K562 (cell line): ENCODE data around the gene FZD4. TPM values are rescaled to one million over a fixed set of nuclear protein-coding genes. Genes with fewer than 3 reads are reported as not detected.

Source experiments
- DIDO1 ChIP-seq: fragments of 450-650 bp; IDR thresholded peaks from 2 replicates; pipeline ENCODE4 v1.6.1; 2016; ENCODE audit warnings: low read depth, missing biosample characterization, missing genetic modification characterization
- MBD1 ChIP-seq: fragments of 250-450 bp; sonication (Bioruptor Pico); IDR thresholded peaks from 2 replicates; pipeline ENCODE4 v1.8.0; 2022; ENCODE audit warnings: inconsistent platforms
- NRF1 ChIP-seq, 2 experiments: fragments of 450-650 bp; IDR thresholded peaks in 1 of 2; conservative IDR thresholded peaks in 1 of 2; 2 replicates each; pipeline ENCODE4 v1.6.1; 2014; ENCODE audit warnings: mild to moderate bottlenecking in 2 of 2
- ZKSCAN1 ChIP-seq: fragments of 150-350 bp; IDR thresholded peaks from 2 replicates; pipeline ENCODE4 v1.6.1; 2016; ENCODE audit warnings: low read depth, low read length
- ZNF23 ChIP-seq: fragments of 250-450 bp; sonication (Bioruptor Pico); IDR thresholded peaks from 2 replicates; pipeline ENCODE4 v1.4.0; 2020; ENCODE audit warnings: mild to moderate bottlenecking
- polyA plus RNA-seq, 8 experiments: library from polyadenylated mRNA; depleted of rRNA in 4 of 8; stranded (reverse) in 5 of 8; unstranded in 3 of 8; fragments of >200 nt; fragmentation: Nextera tagmentation in 2 of 8; fragmentation: Illumina TruSeq in 1 of 8; extraction: Ambion mirVana in 2 of 8; extraction: Trizol in 1 of 8; gene quantifications; 2 replicates each; pipeline versions ENCODE4 v1.2.1 to v1.2.3, GENCODE V29; 2011 to 2014; ENCODE audit warnings: inconsistent platforms in 1 of 8, missing spikeins in 1 of 8
- total RNA-seq, 7 experiments: library from RNA; depleted of rRNA in 6 of 7; stranded (reverse); fragments of >200 nt in 6 of 7; fragmentation: Illumina TruSeq in 2 of 7; extraction: Trizol in 2 of 7; gene quantifications; 2 replicates each; pipeline versions ENCODE4 v1.2.1 to v1.2.3, GENCODE V29; 2011 to 2021; ENCODE audit warnings: low replicate concordance in 1 of 7
- TF ChIP-seq, protein P1 (sequence below): fragments of 250-450 bp; sonication (Bioruptor Pico); IDR thresholded peaks from 2 replicates; pipeline ENCODE4 v1.4.0; 2020; ENCODE audit warnings: mild to moderate bottlenecking, moderate library complexity

FZD4 gene
- total and polyA plus RNA-seq, 9 of the 15 experiments (the other 6 are each of a cell fraction or from before 2014, with no cell fraction given): 1.2 to 7.9 (median 5.8) TPM

- TF ChIP-seq, protein P1, sequence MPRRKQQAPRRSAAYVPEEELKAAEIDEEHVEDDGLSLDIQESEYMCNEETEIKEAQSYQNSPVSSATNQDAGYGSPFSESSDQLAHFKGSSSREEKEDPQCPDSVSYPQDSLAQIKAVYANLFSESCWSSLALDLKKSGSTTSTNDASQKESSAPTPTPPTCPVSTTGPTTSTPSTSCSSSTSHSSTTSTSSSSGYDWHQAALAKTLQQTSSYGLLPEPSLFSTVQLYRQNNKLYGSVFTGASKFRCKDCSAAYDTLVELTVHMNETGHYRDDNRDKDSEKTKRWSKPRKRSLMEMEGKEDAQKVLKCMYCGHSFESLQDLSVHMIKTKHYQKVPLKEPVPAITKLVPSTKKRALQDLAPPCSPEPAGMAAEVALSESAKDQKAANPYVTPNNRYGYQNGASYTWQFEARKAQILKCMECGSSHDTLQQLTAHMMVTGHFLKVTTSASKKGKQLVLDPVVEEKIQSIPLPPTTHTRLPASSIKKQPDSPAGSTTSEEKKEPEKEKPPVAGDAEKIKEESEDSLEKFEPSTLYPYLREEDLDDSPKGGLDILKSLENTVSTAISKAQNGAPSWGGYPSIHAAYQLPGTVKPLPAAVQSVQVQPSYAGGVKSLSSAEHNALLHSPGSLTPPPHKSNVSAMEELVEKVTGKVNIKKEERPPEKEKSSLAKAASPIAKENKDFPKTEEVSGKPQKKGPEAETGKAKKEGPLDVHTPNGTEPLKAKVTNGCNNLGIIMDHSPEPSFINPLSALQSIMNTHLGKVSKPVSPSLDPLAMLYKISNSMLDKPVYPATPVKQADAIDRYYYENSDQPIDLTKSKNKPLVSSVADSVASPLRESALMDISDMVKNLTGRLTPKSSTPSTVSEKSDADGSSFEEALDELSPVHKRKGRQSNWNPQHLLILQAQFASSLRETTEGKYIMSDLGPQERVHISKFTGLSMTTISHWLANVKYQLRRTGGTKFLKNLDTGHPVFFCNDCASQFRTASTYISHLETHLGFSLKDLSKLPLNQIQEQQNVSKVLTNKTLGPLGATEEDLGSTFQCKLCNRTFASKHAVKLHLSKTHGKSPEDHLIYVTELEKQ: no peak
- no peak for TF ChIP-seq NRF1 (conservative IDR thresholded peaks at IDR 0.05 in 1 of 2, IDR thresholded peaks at IDR 0.05 in 1 of 2)
- no peak for TF ChIP-seq ZNF23 (CRISPR knock-in tag)
- no peak for TF ChIP-seq DIDO1
- TF ChIP-seq MBD1 (CRISPR knock-in tag): no peak
- no peak for TF ChIP-seq ZKSCAN1
Measured at GRCh38 chr11:86906198-86906597, 49.0 kb downstream of the FZD4 start (continued).
